HG03108 (cell line): ENCODE results near the gene GCLC.
"Not testable (repeated sequence)": the region's sequence is repeated elsewhere in the genome, so short reads cannot be mapped to it uniquely, and the experiment has no call there.

ENCODE experiments used
- ATAC-seq: cut with Tn5 transposase; IDR thresholded peaks from one replicate; pipeline ENCODE4 v1.9.1; 2021; ENCODE audit warnings: moderate library complexity; ENCODE audit not compliant: unreplicated experiment

The GCLC gene

DNA sequence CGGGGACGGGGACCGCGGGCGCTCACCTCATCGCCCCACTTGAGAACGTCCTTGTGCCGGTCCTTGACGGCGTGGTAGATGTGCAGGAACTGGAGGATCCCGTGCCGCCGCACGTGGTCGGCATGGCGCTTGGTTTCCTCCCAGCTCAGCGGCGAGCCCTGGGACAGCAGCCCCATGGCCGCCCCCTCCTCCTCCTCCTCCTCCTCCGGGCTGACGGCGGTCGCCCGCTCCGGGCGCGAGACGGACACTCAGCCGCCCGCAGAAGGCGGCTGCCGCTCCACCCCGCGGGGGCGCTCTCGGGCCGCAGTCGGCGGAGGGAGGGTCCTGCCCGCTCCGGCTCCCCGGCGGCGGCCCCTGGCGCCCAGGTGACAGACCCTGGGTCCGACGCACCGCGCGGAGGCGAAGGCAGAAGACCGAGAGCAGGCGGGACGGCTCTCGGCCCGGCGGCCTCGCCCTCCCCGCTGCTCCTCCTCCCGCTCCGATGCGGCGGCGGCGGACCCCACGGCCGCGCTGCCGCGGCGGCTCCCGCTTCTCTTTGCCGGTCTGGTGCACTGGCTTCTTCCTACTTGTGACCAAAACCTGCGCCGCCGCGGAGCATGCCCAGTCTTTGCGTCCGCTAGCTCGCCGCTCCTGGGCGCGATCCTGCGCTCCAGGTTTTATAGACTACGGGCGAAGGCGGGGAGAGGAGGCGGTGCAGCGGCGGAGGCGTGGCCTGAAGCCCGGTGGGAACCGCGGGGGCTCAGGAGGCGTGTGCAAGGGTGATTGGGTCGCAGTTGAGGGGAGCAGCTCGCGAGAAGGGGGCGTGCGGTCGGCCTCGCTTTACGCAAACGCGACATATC lies at the start of gene GCLC:
GCLC (minus strand) TSS at position 632 of the 839 bp plus-strand sequence; CDS start at position 176, 456 bp downstream.
- peak; percentile 57 for ATAC-seq

DNA sequence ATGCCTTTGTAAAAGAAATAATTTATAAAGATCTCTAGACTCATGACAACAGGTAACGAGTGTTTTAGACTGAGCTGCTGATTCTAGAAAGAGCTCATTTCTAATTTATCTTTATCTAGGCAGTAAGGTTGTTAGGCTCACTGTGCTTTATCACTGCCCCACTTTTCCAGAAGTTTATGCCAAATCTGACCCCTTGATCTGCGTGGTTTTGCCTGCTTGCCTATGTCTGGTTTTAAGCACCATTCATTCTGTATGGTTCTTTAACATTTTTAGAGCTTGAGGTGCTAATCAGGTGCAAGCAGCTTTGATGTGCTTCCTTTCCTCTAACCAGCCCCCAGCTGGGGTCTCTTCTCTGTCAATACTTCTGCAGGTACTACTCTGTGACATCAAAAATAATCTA lies 49.7 kb upstream of the GCLC start:
- ATAC-seq, result no peak

- ATAC-seq, result no peak
Observed at GRCh38 chr6:53593001-53593488, 48.1 kb upstream of the GCLC start.

- ATAC-seq, result no peak
Observed at GRCh38 chr6:53591873-53592272, 47.0 kb upstream of the GCLC start.

DNA sequence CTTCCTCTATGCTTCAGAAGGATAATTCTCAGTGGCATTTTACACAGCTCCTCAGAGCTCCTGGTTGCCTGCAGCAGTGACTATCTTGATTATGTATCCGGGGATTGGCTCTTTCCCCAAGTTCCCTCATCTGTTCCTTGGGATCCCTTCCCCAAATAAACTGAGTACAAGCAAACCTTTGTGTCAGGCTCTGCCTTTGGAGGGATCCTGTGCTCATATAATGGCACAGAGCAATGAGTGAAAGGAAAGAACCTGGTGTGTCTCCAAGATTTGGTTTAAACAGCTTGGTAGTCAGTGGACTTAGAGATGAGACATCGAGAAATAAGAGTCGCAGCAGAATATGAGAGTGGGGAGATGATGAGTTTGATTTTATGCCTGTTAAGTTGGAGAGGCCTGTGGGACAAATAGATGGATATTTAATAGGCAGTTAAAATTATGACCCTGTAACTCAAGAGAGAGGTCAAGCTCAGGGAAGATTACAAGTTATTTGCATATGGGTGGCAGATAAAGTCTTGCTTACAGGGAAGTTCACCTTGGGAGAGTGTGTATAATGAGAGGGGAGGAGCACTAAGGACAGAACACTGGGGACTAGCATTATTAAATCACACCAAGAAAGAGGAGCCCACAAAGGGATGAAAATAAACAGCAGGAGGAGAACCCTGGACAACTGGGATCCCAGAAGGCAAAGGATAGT lies 44.1 kb upstream of the GCLC start:
- ATAC-seq, result no peak

- ATAC-seq, result no peak
Observed at GRCh38 chr6:53587291-53587690, 42.4 kb upstream of the GCLC start.

- ATAC-seq, result no peak
Observed at GRCh38 chr6:53585208-53585900, 40.5 kb upstream of the GCLC start.

DNA sequence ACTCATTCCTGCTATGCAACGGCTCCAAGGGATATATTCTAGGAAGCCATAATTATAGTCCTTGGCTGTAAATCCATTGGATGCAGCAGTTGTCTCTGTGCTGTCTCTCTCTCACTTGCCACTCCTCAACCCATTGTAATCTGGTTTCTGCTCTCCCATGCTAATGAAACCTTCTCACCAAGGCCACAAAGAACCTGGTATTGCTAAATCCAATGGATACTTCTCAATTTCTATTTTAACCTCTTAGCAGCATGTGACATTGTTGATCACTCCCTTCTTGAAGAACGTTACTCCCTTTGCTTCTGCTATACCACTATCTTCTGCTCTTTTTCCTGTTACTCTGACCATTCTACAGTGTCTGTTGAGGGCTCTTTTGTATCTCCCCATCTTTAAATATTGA lies 39.8 kb upstream of the GCLC start:
- no peak for ATAC-seq

GRCh38 chr6:53583451-53583850 lies 38.5 kb upstream of the GCLC start:
- ATAC-seq, result no peak

DNA sequence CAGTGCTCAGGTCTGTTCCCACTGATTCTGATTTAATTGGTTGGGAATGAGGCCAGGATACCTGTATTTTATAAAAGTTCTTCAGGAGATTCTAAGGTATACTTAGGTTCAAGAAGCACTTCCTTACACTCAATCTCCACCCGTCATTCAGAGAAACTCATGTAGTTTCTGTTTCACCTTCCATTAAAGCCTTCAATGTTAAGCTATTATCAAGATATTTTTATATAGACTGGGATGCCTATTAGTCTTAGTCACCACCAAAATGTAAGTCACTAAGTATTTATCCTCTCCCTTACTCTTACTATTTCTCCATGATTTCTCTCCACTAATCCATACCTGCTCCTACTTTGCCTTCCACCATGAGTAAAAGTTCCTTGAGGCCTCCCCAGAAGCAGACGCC lies 38.1 kb upstream of the GCLC start:
- no peak for ATAC-seq

DNA sequence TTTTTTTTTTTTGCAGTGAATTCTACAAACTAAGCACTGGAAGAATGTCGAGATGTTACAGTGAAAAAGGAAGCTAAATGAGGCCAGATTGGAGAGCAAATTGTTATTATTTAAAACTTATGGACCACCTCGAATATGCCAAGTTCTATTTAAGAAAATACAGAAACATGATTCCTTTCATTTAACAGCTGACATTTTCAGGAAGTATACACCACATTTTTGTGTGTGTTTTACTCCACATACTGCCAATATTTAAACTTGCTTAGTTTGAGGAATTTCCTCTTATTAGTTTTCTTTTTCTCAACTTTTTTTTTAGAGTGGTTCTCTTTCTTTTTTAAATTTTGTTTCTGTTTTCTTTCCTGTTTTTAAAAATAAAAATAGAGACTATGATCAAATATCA lies 37.0 kb upstream of the GCLC start:
- ATAC-seq, result no peak

DNA sequence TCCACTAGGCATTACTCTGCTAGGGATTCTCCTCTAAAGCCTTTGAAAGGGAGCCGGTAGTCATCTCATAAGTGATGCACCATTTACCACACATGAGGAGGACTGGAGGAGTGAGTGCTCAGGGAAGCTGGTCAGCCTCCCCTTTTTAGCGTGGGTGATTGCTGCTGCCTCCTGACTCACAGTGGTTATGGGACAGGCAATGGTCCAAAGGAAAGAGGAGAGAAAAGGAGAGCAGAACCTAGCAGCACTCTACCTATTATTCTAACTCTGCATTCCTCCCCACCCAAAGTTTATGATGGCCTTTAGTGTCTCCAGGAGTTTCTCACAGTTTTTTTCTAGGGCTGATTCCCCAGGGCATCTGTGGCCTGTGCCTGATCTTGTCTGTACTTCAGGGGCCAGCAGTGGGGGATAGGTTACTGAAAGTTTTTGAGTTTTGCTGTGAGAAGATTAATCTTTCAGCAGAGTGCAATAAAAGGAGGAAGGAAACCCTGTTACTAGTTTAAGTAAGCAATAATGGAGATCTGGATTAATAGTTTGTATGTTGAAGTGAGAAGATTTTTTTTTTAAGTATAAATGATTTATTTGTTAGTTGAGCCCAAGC lies 36.4 kb upstream of the GCLC start:
- ATAC-seq, result no peak

DNA sequence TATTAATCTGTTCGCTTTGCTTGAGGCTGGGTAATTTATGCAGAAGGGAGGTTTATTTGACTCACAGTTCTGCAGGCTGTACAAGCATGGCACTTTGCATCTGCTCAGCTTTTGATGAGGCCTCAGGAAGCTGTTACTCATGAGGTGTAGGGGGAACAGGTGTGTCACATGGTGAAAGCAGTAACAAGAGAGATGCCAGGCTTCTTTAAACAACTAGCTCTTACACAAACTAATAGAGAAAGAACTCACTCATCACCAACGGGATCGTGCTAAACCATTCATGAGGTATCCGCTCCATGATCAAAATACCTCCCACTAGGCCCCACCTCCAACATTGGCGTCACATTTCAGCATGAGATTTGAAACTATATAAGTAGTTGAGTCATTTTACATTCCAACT lies 34.4 kb upstream of the GCLC start:
- ATAC-seq, result no peak

GRCh38 chr6:53578371-53578770 lies 33.5 kb upstream of the GCLC start:
- ATAC-seq, result no peak

DNA sequence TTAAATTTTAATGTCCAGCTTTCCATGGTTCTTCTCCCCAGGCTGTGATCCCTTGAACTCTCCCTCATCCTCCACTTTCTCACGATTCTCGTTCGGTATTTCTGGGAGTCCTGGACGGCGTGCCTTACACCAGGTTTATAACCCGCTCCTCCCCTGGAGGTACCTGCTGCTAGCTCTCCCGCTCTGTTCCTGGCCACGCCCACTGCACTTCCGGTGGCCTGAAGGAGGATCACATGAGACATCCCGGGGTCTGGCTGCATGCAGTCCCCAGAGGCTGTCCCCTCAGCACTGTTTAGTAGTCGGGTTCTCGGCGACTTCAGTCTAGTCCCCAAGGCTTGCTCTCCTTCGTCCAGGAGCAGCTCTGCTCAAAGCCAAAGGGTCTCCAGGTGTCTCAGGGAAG lies 28.4 kb upstream of the GCLC start:
- no peak for ATAC-seq

DNA sequence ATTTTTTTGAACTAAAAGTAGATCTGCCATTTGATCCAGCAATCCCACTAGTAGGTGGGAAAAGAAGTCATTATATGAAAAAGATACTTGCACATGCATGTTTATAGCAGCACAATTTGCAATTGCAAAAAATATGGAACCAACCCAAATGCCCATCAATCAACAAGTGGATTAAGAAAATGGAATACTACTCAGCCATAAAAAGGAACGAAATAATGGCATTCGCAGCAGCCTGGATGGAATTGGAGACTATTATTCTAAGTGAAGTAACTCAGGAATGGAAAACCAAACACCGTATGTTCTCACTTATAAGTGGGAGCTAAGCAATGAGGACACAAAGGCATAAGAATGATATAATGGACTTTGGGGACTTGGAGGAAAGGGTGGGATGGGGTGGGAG lies 27.5 kb upstream of the GCLC start:
- ATAC-seq, result not testable (repeated sequence)

DNA sequence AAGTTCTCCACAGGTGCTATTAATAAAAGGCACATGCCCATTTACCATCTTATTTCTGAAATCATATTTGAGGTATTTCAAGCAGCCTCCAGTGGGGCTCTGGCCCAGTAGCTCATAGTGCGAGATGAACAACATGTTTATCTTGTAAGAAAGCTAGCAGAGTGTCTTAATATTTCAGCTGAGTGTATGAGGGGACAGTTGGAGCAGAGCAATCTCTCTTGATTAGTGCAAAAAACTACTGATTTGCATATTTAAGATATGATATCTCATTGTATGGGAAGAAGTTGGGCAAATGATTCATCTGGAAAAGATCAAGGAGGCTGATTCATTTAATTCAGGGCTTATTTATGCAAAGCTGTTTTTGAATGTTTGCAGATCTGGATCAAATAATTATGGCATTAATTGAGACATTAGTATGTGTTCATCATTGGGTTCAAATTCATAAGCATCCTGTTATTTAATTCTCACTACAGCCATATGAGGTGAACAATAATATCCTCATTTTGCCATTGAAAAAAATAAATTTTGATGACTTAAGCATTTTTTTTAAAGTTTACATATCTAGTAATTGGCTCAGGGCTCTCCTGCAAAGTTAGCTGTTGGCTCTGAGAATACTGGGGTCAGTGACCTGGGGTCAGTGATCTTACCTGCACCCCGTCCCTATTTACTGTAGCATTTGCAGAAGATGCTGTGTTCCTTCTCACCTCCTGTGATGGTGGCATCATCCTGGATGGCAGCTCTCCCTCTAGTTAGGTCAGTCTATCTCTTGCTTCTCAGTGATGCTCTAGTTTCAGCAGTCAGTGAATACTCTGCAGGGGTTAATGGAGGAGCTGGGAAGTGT lies 24.1 kb upstream of the GCLC start:
- no peak for ATAC-seq

GRCh38 chr6:53567701-53568100 lies 22.8 kb upstream of the GCLC start:
- no peak for ATAC-seq

DNA sequence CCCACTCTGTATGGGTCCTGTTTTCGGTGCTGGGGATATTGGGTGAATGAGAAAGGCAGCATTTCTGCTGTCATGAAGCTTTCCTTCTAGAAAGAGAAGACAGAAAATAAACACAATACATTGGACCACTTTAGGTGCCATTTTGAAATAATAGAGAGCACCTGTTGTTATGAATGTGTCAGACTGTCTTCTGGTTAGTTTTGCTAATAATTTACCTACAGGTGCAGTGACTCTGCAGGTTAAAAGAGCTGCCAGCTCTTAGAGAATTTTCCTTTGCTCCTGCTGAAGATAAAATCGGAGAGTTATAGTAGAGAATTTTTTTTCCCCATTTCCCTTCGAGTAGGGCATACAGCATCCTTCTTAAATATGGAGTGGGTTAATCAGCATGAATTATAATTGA lies 21.9 kb upstream of the GCLC start:
- no peak for ATAC-seq

DNA sequence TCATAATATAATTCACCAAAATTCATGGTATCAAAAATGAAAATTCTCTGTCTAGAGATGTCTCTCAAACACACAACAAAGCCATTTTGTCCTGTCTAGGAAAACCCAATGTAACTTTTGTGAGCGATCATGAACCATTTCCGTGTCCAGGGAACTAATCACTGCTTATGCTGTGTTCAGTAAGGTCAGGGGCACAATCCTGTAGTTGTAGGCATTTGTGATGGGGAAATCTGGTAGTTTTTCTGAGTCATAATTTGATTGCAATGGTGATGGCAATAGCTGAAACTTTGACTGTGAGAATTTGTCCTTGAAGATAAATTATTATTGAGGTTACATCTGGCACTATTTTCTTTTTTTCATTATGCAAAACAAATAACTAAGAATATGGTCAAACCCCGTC lies 21.0 kb upstream of the GCLC start:
- no peak for ATAC-seq
